Mesenchymal stem cell (in vitro differentiated cells and primary cell): ENCODE measurements around the gene ME3.

ENCODE experiments used
- DNase-seq: peaks from one replicate; pipeline ENCODE4 v3.0.0-alpha.2; 2013
- H2AFZ ChIP-seq: one replicate; pipeline ENCODE4 v1.6.1; 2013; ENCODE audit warnings: low read depth, mild to moderate bottlenecking, control low read depth, inconsistent platforms, low read length, moderate library complexity
- H2AK5ac ChIP-seq: 2 replicates; pipeline ENCODE4 v1.6.1; 2013; ENCODE audit warnings: low read length, moderate library complexity, mild to moderate bottlenecking, inconsistent platforms; ENCODE audit not compliant: severe bottlenecking
- H2BK120ac ChIP-seq: one replicate; pipeline ENCODE4 v1.6.1; 2013; ENCODE audit warnings: low read depth, mild to moderate bottlenecking, inconsistent platforms, low read length, moderate library complexity
- H2BK12ac ChIP-seq, 2 experiments: one replicate each; pipeline ENCODE4 v1.6.1; 2013; ENCODE audit warnings: inconsistent platforms in 2 of 2, low read length in 2 of 2, mild to moderate bottlenecking in 2 of 2, moderate library complexity in 2 of 2, control low read depth in 1 of 2
- H2BK15ac ChIP-seq: one replicate; pipeline ENCODE4 v1.6.1; 2013; ENCODE audit warnings: mild to moderate bottlenecking, low read depth, inconsistent platforms; ENCODE audit not compliant: poor library complexity, severe bottlenecking
- H2BK5ac ChIP-seq: 2 replicates; pipeline ENCODE4 v1.6.1; 2013; ENCODE audit warnings: low read depth, mild to moderate bottlenecking, low read length, control low read depth, inconsistent platforms; ENCODE audit not compliant: poor library complexity, severe bottlenecking
- H3K14ac ChIP-seq, 2 experiments: one replicate each; pipeline ENCODE4 v1.6.1; 2013; ENCODE audit warnings: inconsistent platforms in 2 of 2, low read length in 2 of 2, control low read depth in 1 of 2, mild to moderate bottlenecking in 1 of 2, moderate library complexity in 1 of 2
- H3K18ac ChIP-seq, 2 experiments: one replicate each; pipeline ENCODE4 v1.6.1; 2013; ENCODE audit warnings: inconsistent platforms in 2 of 2, low read length in 2 of 2, control low read depth in 1 of 2, low read depth in 1 of 2, mild to moderate bottlenecking in 1 of 2
- H3K23ac ChIP-seq, 2 experiments: one replicate each; pipeline ENCODE4 v1.6.1; 2013; ENCODE audit warnings: inconsistent platforms in 2 of 2, low read length in 2 of 2, mild to moderate bottlenecking in 2 of 2, moderate library complexity in 2 of 2, control low read depth in 1 of 2
- H3K27ac ChIP-seq: 2 replicates; pipeline ENCODE4 v1.5.1; 2013; ENCODE audit warnings: mild to moderate bottlenecking, moderate library complexity, low read length, control low read depth, inconsistent platforms; ENCODE audit not compliant: poor library complexity, severe bottlenecking
- H3K27me3 ChIP-seq, 2 experiments: 2 replicates each; pipeline versions ENCODE4 v1.6.1 to v1.7.0; 2013; ENCODE audit warnings: low read length in 2 of 2, mild to moderate bottlenecking in 2 of 2, moderate library complexity in 2 of 2, control low read depth in 1 of 2, inconsistent platforms in 1 of 2; ENCODE audit not compliant: control insufficient read depth in 1 of 2, insufficient read depth in 1 of 2
- H3K36me3 ChIP-seq, 2 experiments: 2 replicates each; pipeline versions ENCODE4 v1.6.1 to v1.7.0; 2013; ENCODE audit warnings: low read length in 2 of 2, control low read depth in 1 of 2, inconsistent platforms in 1 of 2, low read depth in 1 of 2, mild to moderate bottlenecking in 1 of 2; ENCODE audit not compliant: insufficient read depth in 2 of 2, control insufficient read depth in 1 of 2
- H3K4ac ChIP-seq, 2 experiments: one replicate each; pipeline ENCODE4 v1.6.1; 2013; ENCODE audit warnings: inconsistent platforms in 2 of 2, low read length in 2 of 2, mild to moderate bottlenecking in 2 of 2, moderate library complexity in 2 of 2, control low read depth in 1 of 2, low read depth in 1 of 2
- H3K4me1 ChIP-seq: 2 replicates; pipeline ENCODE4 v1.6.1; 2013; ENCODE audit warnings: low read depth, low read length, control low read depth; ENCODE audit not compliant: control insufficient read depth, insufficient read depth
- H3K4me2 ChIP-seq: 2 replicates; pipeline ENCODE4 v1.6.1; 2013; ENCODE audit warnings: low read length, mild to moderate bottlenecking, inconsistent platforms; ENCODE audit not compliant: poor library complexity, severe bottlenecking
- H3K4me3 ChIP-seq, 2 experiments: 2 replicates each; pipeline versions ENCODE4 v1.5.1 to v1.7.0; 2013; ENCODE audit warnings: low read length in 2 of 2, mild to moderate bottlenecking in 2 of 2, control low read depth in 1 of 2, low read depth in 1 of 2; ENCODE audit not compliant: insufficient read depth in 1 of 2
- H3K79me1 ChIP-seq: replicated peaks from 2 replicates; pipeline ENCODE4 v1.6.1; 2013; ENCODE audit warnings: mild to moderate bottlenecking, control low read depth, low read length, inconsistent platforms; ENCODE audit not compliant: poor library complexity, severe bottlenecking
- H3K9ac ChIP-seq: 2 replicates; pipeline ENCODE4 v1.7.0; 2013; ENCODE audit warnings: mild to moderate bottlenecking, low read length, moderate library complexity
- H3K9me3 ChIP-seq: 2 replicates; pipeline ENCODE4 v1.7.0; 2013; ENCODE audit warnings: mild to moderate bottlenecking, low read length; ENCODE audit not compliant: control insufficient read depth
- H4K8ac ChIP-seq: one replicate; pipeline ENCODE4 v1.6.1; 2013; ENCODE audit warnings: inconsistent platforms, mild to moderate bottlenecking, low read length, moderate library complexity
- H4K91ac ChIP-seq: one replicate; pipeline ENCODE4 v1.6.1; 2013; ENCODE audit warnings: mild to moderate bottlenecking, low read length, inconsistent platforms
- WGBS: methylation state at CpG from one replicate; pipeline ENCODE4 v1.1.7; 2013; ENCODE audit warnings: mixed read lengths; 5-methylcytosine and 5-hydroxymethylcytosine counted together

The ME3 gene

DNA sequence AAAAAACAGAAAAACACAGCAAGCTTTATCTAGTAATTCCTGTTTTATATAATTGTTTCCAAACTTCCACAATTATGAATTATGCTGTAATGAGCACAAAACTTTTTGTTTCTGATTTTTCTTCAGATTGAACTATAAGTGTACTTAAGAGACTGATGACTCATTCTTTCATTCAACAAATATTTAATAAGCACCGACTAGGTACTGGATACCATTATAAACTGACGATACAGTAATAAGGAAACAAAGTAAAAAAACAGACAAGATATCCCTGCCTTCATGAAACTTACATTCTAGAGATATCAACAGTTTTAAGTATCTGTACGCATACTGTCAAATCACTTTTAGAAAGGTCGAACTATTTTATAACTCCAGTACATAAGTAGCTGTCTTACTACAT lies 78.6 kb downstream of the ME3 start:
- Histone ChIP-seq H2AK5ac (no peak overlapping the region), H2BK15ac (no peak overlapping the region), H3K36me3 (no peaks in the 10 kb centered on the region), H3K14ac (no peak overlapping the region), H3K4me3 (no peak overlapping the region), H3K23ac (no peak overlapping the region), H3K4me1 (peaks cover 12% of the 10 kb centered on the region), H3K4ac (no peak overlapping the region), H3K27me3 (no peaks in the 10 kb centered on the region), H2BK12ac (no peak overlapping the region), H3K27ac (no peak overlapping the region), H2BK5ac (no peak overlapping the region), H3K79me1 (peaks cover 10% of the 10 kb centered on the region), H3K4me2 (no peak overlapping the region), H4K8ac (no peak overlapping the region), H3K9ac (no peak overlapping the region), H3K9me3 (no peaks in the 10 kb centered on the region), H2BK120ac (no peak overlapping the region), H3K18ac (no peak overlapping the region), H4K91ac (no peak overlapping the region), H2AFZ (no peak overlapping the region)
- WGBS = 73% methylated on average over 3 of the region's 4 CpGs
- DNase-seq = no peak

DNA sequence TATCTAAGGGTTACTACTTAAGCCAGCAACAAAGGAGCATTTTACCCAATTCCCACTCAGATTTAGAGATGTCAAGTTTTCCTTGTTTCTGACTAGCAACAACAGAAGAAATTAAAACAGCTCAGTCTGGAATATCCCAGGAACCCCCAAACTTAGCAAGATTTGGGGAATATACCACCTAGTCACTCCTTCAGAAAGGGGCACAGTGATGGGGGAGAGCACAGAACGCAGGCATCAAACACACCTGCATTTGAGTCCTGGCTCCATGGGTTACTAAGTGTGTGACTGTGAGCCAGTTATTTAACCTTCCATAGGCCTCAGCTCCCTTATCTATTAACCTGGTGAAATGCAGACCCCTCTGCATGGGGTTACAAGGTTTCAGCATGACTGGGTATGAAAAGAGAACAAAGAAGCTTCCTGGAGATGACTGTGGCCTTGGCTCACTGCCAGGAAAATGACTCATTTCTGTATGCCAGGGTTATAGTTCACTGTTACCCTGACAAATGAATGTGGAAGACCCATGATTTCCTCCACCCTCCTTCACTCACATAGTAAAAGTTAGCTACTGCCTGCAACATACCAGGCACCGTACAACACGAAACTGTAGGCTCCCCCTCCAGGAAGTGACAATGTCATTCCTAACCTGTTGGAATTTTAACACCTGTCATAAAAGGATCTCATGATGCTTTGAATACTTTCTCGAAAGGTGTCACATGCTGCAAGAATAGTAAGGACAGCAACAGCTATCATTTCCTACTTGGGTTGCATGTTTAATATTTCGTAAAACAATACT lies 79.6 kb downstream of the ME3 start:
- Histone ChIP-seq H3K14ac (no peak overlapping the region), H3K79me1 (peaks cover 9% of the 10 kb centered on the region), H2BK15ac (no peak overlapping the region), H3K18ac (peak overlapping the region in 1 of 2 experiments; percentile 24), H3K4me3 (no peak overlapping the region), H3K27ac (peak overlapping the region; percentile 99), H3K36me3 (no peaks in the 10 kb centered on the region), H2AFZ (no peak overlapping the region), H3K27me3 (no peaks in the 10 kb centered on the region), H3K4ac (peak overlapping the region; percentile 47 to 76), H3K9me3 (no peaks in the 10 kb centered on the region), H3K4me2 (no peak overlapping the region), H2AK5ac (peak overlapping the region; percentile 78), H3K9ac (no peak overlapping the region), H4K8ac (peak overlapping the region; percentile 71), H4K91ac (peak overlapping the region; percentile 31), H2BK5ac (peak overlapping the region; percentile 94), H2BK120ac (no peak overlapping the region), H3K4me1 (peaks cover 14% of the 10 kb centered on the region), H3K23ac (peak overlapping the region in 1 of 2 experiments; percentile 68), H2BK12ac (peak overlapping the region; percentile 45 to 48)
- 38% methylated on average over 5 of the region's 5 CpGs for WGBS
- DNase-seq = peak; percentile 89

DNA sequence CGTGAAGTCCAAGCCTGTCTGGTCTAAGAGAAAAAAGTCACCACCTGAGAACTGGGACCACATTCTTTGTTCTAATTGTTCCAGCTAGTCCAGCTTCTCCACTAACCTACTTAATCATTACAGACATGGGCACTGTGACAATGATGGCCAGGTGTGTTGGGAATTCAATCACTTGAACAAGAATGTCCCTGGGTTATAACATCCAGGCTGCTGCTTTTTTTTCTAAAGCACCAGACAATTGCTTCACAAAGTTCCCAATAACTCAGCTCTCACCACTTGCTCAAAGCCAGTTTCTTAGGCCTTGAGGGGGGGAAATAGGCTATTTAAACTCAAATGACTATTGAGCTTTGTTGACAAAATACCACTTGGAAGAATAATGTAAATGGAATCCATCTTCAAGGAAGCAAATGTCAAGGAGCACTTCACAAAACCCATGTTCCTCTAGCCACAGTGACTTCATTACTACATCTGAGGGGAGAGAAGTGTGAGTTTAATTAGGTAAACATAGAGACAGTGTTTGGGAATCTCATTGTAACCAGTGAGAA lies 80.3 kb downstream of the ME3 start:
- Histone ChIP-seq H3K18ac (peak overlapping the region in 1 of 2 experiments; percentile 68), H3K27me3 (no peaks in the 10 kb centered on the region), H3K4ac (peak overlapping the region in 1 of 2 experiments; percentile 62), H3K23ac (no peak overlapping the region), H3K4me3 (no peak overlapping the region), H3K4me2 (no peak overlapping the region), H3K79me1 (peaks cover 10% of the 10 kb centered on the region), H2AFZ (no peak overlapping the region), H2AK5ac (peak overlapping the region; percentile 90), H2BK12ac (no peak overlapping the region), H3K9me3 (no peaks in the 10 kb centered on the region), H4K91ac (no peak overlapping the region), H2BK15ac (no peak overlapping the region), H4K8ac (no peak overlapping the region), H3K14ac (no peak overlapping the region), H2BK120ac (no peak overlapping the region), H3K4me1 (peaks cover 15% of the 10 kb centered on the region), H3K36me3 (no peaks in the 10 kb centered on the region), H3K9ac (no peak overlapping the region), H3K27ac (peak overlapping the region; percentile 99), H2BK5ac (peak overlapping the region; percentile 94)
- WGBS = 63% methylated on average over 1 of the region's 1 CpG
- peak; percentile 88 for DNase-seq

- Histone ChIP-seq H3K4me1 (peaks cover 13% of the 10 kb centered on the region), H2BK5ac (peak overlapping the region; percentile 94), H3K27ac (peak overlapping the region; percentile 99), H4K91ac (no peak overlapping the region), H2AFZ (no peak overlapping the region), H2BK120ac (no peak overlapping the region), H3K27me3 (no peaks in the 10 kb centered on the region), H3K36me3 (no peaks in the 10 kb centered on the region), H3K9me3 (no peaks in the 10 kb centered on the region), H2BK15ac (no peak overlapping the region), H3K23ac (no peak overlapping the region), H3K4me3 (no peak overlapping the region), H3K79me1 (peaks cover 7% of the 10 kb centered on the region), H2BK12ac (peak overlapping the region in 1 of 2 experiments; percentile 22), H3K9ac (no peak overlapping the region), H3K18ac (no peak overlapping the region), H2AK5ac (peak overlapping the region; percentile 90), H4K8ac (no peak overlapping the region), H3K4ac (no peak overlapping the region), H3K14ac (no peak overlapping the region), H3K4me2 (no peak overlapping the region)
- DNase-seq = peak; percentile 46
- WGBS = 80% methylated on average over 2 of the region's 4 CpGs
Measured at GRCh38 chr11:86591631-86592030, 80.8 kb downstream of the ME3 start.
